HEK293 (cell line): Measurements from ENCODE around the gene CELA2A.
"Not testable (repeated sequence)": the region's sequence is repeated elsewhere in the genome, so short reads cannot be mapped to it uniquely, and the experiment has no call there.

ENCODE experiments used
- CTCF ChIP-seq: fragments of 450-650 bp; formaldehyde crosslinking; IDR thresholded peaks from 2 replicates; pipeline ENCODE4 v1.5.1; 2016; ENCODE audit warnings: missing biosample characterization, missing genetic modification characterization
- KLF16 ChIP-seq: fragments of 450-650 bp; formaldehyde crosslinking; IDR thresholded peaks from 2 replicates; pipeline ENCODE4 v1.5.1; 2017; ENCODE audit warnings: missing biosample characterization, missing genetic modification characterization
- REST ChIP-seq: fragments of 450-650 bp; formaldehyde crosslinking; IDR thresholded peaks from 2 replicates; pipeline ENCODE4 v1.5.1; 2016; ENCODE audit warnings: missing biosample characterization, missing genetic modification characterization
- TSHZ1 ChIP-seq: fragments of 450-650 bp; formaldehyde crosslinking; IDR thresholded peaks from 2 replicates; pipeline ENCODE4 v1.5.1; 2016; ENCODE audit warnings: missing biosample characterization, missing genetic modification characterization, borderline replicate concordance
- ZBTB11 ChIP-seq: fragments of 450-650 bp; formaldehyde crosslinking; conservative IDR thresholded peaks from 2 replicates; pipeline ENCODE4 v1.5.1; 2016; ENCODE audit warnings: low read depth, missing biosample characterization, missing genetic modification characterization
- ZBTB17 ChIP-seq: fragments of 450-650 bp; formaldehyde crosslinking; IDR thresholded peaks from 2 replicates; pipeline ENCODE4 v1.5.1; 2016; ENCODE audit warnings: missing biosample characterization, missing genetic modification characterization
- ZBTB8A ChIP-seq: fragments of 450-650 bp; formaldehyde crosslinking; IDR thresholded peaks from 2 replicates; pipeline ENCODE4 v1.5.1; 2016; ENCODE audit warnings: missing biosample characterization, missing genetic modification characterization
- ZEB2 ChIP-seq: fragments of 450-650 bp; formaldehyde crosslinking; IDR thresholded peaks from 2 replicates; pipeline ENCODE4 v1.5.1; 2016; ENCODE audit warnings: missing biosample characterization, missing genetic modification characterization
- ZNF24 ChIP-seq: fragments of 450-650 bp; formaldehyde crosslinking; IDR thresholded peaks from 2 replicates; pipeline ENCODE4 v1.5.1; 2016; ENCODE audit warnings: missing biosample characterization, missing genetic modification characterization
- ZNF510 ChIP-seq: fragments of 450-650 bp; formaldehyde crosslinking; IDR thresholded peaks from 2 replicates; pipeline ENCODE4 v1.5.1; 2018; ENCODE audit warnings: mild to moderate bottlenecking, missing genetic modification characterization, missing biosample characterization; ENCODE audit not compliant: insufficient replicate concordance
- ZNF521 ChIP-seq: fragments of 450-650 bp; formaldehyde crosslinking; IDR thresholded peaks from 2 replicates; pipeline ENCODE4 v1.5.1; 2017; ENCODE audit warnings: missing biosample characterization, mild to moderate bottlenecking, missing genetic modification characterization
- ZNF645 ChIP-seq: fragments of 450-650 bp; formaldehyde crosslinking; IDR thresholded peaks from 2 replicates; pipeline ENCODE4; 2016; ENCODE audit warnings: missing biosample characterization, missing genetic modification characterization
- ZNF654 ChIP-seq: fragments of 450-650 bp; formaldehyde crosslinking; IDR thresholded peaks from 2 replicates; pipeline ENCODE4 v1.5.1; 2016; ENCODE audit warnings: low read depth, missing biosample characterization, missing genetic modification characterization

- not testable (repeated sequence) for TF ChIP-seq ZNF24 (tag by site-specific recombination); TSHZ1 (tag by site-specific recombination); ZNF654; CTCF; ZBTB8A (tag by site-specific recombination); REST (tag by site-specific recombination); KLF16 (tag by site-specific recombination); ZNF510; ZBTB17 (tag by site-specific recombination); ZNF521 (tag by site-specific recombination); ZBTB11 (tag by site-specific recombination); ZEB2 (tag by site-specific recombination); ZNF645
Measured at GRCh38 chr1:15521206-15521906, 64.8 kb downstream of the CELA2A start.
